Muscle layer of colon (tissue), 2 donors: ENCODE results near the gene CLEC4G.
"Not testable (repeated sequence)": the region's sequence is repeated elsewhere in the genome, so short reads cannot be mapped to it uniquely, and the experiment has no call there.

ENCODE experiments used
- H3K27ac ChIP-seq: one replicate; pipeline ENCODE4 v1.7.0; 2013; ENCODE audit warnings: low read depth, mild to moderate bottlenecking, low read length, moderate library complexity
- H3K27me3 ChIP-seq, 2 donors: one replicate each; pipeline ENCODE4 v1.7.0; 2013; ENCODE audit warnings: low read length in 2 of 2, mild to moderate bottlenecking in 2 of 2; ENCODE audit not compliant: insufficient read depth in 2 of 2, control insufficient read depth in 1 of 2
- H3K36me3 ChIP-seq: one replicate; pipeline ENCODE4 v1.7.0; 2013; ENCODE audit warnings: mild to moderate bottlenecking, low read length; ENCODE audit not compliant: insufficient read depth
- H3K4me1 ChIP-seq: one replicate; pipeline ENCODE4 v1.7.0; 2013; ENCODE audit warnings: mild to moderate bottlenecking, low read length; ENCODE audit not compliant: insufficient read depth
- H3K4me3 ChIP-seq, 2 donors: one replicate each; pipeline ENCODE4 v1.7.0; 2013; ENCODE audit warnings: low read length in 2 of 2, low read depth in 1 of 2, mild to moderate bottlenecking in 1 of 2, moderate library complexity in 1 of 2
- H3K9ac ChIP-seq: one replicate; pipeline ENCODE4 v1.7.0; 2013; ENCODE audit warnings: low read length
- H3K9me3 ChIP-seq: one replicate; pipeline ENCODE4 v1.7.0; 2013; ENCODE audit warnings: mild to moderate bottlenecking, low read length
- donor health status: abdominal sarcoma.
- donor health status: Adenocarcinoma of cecum.

The CLEC4G gene

DNA sequence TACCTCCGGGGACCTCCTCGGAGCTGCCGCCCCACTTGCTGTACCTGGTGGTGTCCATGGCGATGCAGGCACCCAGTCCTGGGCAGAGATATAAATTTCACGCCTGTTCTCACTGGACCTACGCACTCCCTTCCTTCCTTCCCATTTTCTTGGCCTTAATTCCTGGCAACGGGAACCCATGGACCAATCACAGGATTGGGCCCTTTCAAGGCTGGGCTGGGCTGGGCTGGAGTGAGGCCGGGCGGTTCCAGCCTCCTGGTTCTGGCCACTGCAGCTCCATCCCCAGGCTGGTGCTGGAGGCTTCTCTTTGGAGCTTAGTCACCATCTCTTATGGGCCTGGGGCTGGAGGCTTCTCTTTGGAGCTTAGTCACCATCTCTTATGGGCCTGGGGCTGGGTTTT, at the start of gene CLEC4G:
Gene CLEC4G, minus strand, starts transcription at position 66 of the 400 bp plus-strand sequence. Its CDS starts 8 bp downstream, at position 58.
- no peak within 1 kb of the TSS for H3K4me3 ChIP-seq
- H3K27me3 ChIP-seq, result peaks cover 0 to 48% of the 10 kb centered on the region in 2 donors
- H3K9ac ChIP-seq, result no peak within 1 kb of the TSS
- no peaks in the 10 kb centered on the region for H3K36me3 ChIP-seq
- no peaks in the 10 kb centered on the region for H3K9me3 ChIP-seq
- no peak within 1 kb of the TSS for H3K27ac ChIP-seq
- H3K4me1 ChIP-seq, result no peaks in the 10 kb centered on the region

GRCh38 chr19:7781157-7781556, 49.2 kb upstream of the CLEC4G start:
- Histone ChIP-seq H3K27me3 (peaks cover 0 to 4% of the 10 kb centered on the region in 2 donors), H3K4me1 (no peaks in the 10 kb centered on the region), H3K9me3 (no peaks in the 10 kb centered on the region), H3K4me3 (no peak overlapping the region), H3K36me3 (no peaks in the 10 kb centered on the region), H3K27ac (no peak overlapping the region), H3K9ac (no peak overlapping the region)

DNA sequence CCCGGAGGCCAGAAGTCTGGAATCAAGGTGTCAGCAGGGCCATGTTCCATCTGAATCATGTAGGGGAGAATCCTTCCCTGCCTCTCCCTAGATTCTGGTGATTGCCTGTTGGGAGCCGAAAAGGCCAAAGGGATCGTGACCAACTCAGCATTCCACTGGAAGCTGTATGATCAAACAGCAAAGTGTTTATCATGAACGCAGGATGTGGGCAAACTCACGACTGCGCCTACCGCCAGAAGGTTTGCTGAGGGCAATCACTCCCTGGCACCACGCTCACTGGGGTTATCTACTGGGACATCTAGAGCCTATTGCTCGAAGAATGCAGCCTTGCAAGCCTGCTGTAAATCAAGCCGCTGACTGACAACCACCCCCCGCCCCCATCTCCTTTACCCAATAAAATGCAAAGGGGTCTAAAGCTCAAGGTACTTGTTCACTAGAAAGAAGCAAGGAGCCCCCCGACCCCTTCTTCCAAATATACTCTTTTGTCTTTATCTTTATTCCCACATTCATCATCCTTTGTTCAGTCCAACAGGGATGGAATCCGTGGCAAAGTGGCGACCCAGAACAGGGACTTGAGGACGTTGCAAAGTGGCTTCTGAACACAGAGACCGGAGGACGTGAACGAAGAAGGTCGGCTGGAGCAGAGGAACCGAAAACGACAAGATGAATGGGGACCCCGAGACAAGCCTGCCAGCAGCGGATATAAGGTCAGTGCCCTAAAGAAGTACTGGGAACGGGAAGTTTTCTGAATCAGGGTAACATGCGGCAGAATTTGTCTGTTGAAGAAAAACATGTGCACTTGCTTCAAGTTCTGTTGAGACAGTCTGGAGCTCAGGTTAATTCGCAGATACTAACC, 47.9 kb upstream of the CLEC4G start:
- Histone ChIP-seq H3K27ac (no peak overlapping the region), H3K36me3 (no peaks in the 10 kb centered on the region), H3K9ac (no peak overlapping the region), H3K9me3 (no peaks in the 10 kb centered on the region), H3K4me3 (no peak overlapping the region), H3K4me1 (no peaks in the 10 kb centered on the region), H3K27me3 (peaks cover 0 to 4% of the 10 kb centered on the region in 2 donors)

GRCh38 chr19:7778081-7778480, 46.2 kb upstream of the CLEC4G start:
- H3K9me3 ChIP-seq, result no peaks in the 10 kb centered on the region
- no peaks in the 10 kb centered on the region for H3K36me3 ChIP-seq
- no peak overlapping the region for H3K27ac ChIP-seq
- no peak overlapping the region for H3K9ac ChIP-seq
- no peaks in the 10 kb centered on the region for H3K4me1 ChIP-seq
- H3K4me3 ChIP-seq, result no peak overlapping the region
- peaks cover 0 to 4% of the 10 kb centered on the region in 2 donors for H3K27me3 ChIP-seq

DNA sequence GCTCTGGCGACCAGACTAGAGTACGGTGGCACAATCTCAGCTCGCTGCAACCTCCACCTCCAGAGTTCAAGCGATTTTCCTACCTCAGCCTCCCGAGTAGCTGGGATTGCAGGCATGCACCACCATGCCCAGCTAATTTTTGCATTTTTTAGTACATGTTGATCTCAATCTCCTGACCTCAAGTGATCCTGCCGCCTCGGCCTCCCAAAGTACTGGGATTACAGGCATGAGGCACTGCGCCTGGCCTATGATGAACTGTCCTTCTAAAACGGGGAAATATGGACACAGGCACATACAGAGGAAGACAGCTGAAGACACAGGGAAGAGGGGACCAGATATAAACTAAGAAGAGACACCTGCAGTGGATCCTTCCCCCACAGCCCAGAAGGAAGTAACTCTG, 43.9 kb upstream of the CLEC4G start:
- no peaks in the 10 kb centered on the region for H3K36me3 ChIP-seq
- H3K9ac ChIP-seq, result no peak overlapping the region
- no peak overlapping the region for H3K27ac ChIP-seq
- H3K4me1 ChIP-seq, result no peaks in the 10 kb centered on the region
- H3K27me3 ChIP-seq, result no peaks in the 10 kb centered on the region
- H3K9me3 ChIP-seq, result no peaks in the 10 kb centered on the region
- H3K4me3 ChIP-seq, result no peak overlapping the region

GRCh38 chr19:7773841-7774240, 41.9 kb upstream of the CLEC4G start:
- H3K36me3 ChIP-seq, result no peaks in the 10 kb centered on the region
- H3K9ac ChIP-seq, result no peak overlapping the region
- H3K4me3 ChIP-seq, result no peak overlapping the region
- H3K27me3 ChIP-seq, result no peaks in the 10 kb centered on the region
- H3K27ac ChIP-seq, result no peak overlapping the region
- no peaks in the 10 kb centered on the region for H3K4me1 ChIP-seq
- H3K9me3 ChIP-seq, result no peaks in the 10 kb centered on the region

DNA sequence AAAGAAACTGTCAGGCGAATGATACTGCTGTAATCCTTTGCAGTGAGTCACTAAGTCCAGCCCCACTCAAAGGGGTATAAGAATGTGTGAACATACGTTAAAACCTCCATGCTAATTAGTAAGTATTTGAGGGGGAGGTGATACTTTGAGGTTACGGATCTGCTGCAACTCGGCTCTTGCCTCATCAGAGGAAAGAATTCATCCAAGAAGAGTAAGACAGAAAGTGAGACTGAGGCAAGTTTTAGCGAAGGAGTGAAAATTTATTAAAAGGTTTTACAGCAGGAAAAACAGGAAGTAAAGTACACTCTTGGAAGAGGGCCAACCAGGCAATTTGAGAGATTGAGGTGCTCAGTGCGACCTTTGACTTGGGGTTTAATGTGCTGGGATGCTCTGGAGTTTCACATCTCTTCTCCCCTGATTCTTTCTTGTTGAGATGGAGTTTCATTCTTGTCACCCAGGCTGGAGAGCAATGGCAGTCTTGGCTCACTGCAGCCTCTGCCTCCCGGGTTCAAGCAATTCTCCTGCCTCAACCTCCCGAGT, 40.9 kb upstream of the CLEC4G start:
- Histone ChIP-seq H3K27ac (no peak overlapping the region), H3K9ac (no peak overlapping the region), H3K27me3 (no peaks in the 10 kb centered on the region), H3K4me3 (no peak overlapping the region), H3K4me1 (no peaks in the 10 kb centered on the region), H3K9me3 (no peaks in the 10 kb centered on the region), H3K36me3 (no peaks in the 10 kb centered on the region)

GRCh38 chr19:7771072-7771471, 39.2 kb upstream of the CLEC4G start:
- H3K9ac ChIP-seq, result no peak overlapping the region
- H3K27me3 ChIP-seq, result no peaks in the 10 kb centered on the region
- no peaks in the 10 kb centered on the region for H3K4me1 ChIP-seq
- no peaks in the 10 kb centered on the region for H3K9me3 ChIP-seq
- H3K4me3 ChIP-seq, result no peak overlapping the region
- no peak overlapping the region for H3K27ac ChIP-seq
- H3K36me3 ChIP-seq, result no peaks in the 10 kb centered on the region

- no peak overlapping the region for H3K27ac ChIP-seq
- no peaks in the 10 kb centered on the region for H3K27me3 ChIP-seq
- no peaks in the 10 kb centered on the region for H3K36me3 ChIP-seq
- H3K4me3 ChIP-seq, result no peak overlapping the region
- no peaks in the 10 kb centered on the region for H3K9me3 ChIP-seq
- H3K9ac ChIP-seq, result no peak overlapping the region
- no peaks in the 10 kb centered on the region for H3K4me1 ChIP-seq
These were observed 37.3 kb upstream of the CLEC4G start for GRCh38 chr19:7769171-7769570.

DNA sequence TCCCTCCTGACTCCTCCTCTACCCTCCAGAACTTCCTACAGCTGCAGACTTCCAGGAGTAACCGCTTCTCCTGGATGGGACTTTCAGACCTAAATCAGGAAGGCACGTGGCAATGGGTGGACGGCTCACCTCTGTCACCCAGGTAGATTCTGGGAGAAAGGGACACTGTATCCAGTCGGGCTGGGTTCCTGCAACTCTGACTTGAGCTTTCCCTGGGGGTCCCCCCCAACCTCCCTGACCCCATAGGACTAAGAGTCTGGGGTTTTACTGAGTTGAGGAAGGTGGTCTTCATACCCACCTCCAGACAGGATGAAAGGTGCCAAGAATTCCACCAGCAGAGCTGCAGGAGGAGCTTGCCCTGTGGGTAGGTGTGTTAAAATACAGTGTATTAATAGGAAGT, 35.6 kb upstream of the CLEC4G start:
- no peaks in the 10 kb centered on the region for H3K27me3 ChIP-seq
- H3K27ac ChIP-seq, result no peak overlapping the region
- H3K4me3 ChIP-seq, result no peak overlapping the region
- H3K9me3 ChIP-seq, result no peaks in the 10 kb centered on the region
- no peak overlapping the region for H3K9ac ChIP-seq
- no peaks in the 10 kb centered on the region for H3K4me1 ChIP-seq
- no peaks in the 10 kb centered on the region for H3K36me3 ChIP-seq

DNA sequence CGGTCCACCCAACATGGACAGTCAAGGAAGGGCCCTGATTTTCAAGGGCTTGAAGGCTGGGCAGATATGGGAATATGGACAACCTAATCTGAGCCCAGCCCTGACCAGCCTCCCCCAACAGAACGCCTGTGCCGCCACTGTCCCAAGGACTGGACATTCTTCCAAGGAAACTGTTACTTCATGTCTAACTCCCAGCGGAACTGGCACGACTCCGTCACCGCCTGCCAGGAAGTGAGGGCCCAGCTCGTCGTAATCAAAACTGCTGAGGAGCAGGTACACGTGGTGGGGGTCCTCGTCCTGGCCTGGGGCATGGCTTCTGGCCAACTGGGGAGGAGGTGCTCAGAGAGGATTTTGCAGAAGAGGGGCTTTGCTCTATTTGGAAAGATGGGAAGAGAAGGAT, 34.6 kb upstream of the CLEC4G start:
- H3K36me3 ChIP-seq, result no peaks in the 10 kb centered on the region
- H3K27me3 ChIP-seq, result no peaks in the 10 kb centered on the region

GRCh38 chr19:7765043-7765442, 33.1 kb upstream of the CLEC4G start:
- not testable (repeated sequence) for H3K27me3 ChIP-seq, H3K4me3 ChIP-seq, H3K4me1 ChIP-seq, H3K9ac ChIP-seq, H3K27ac ChIP-seq, H3K9me3 ChIP-seq, H3K36me3 ChIP-seq

More for the DNA sequence above, 34.6 kb upstream of the CLEC4G start:
- no peaks in the 10 kb centered on the region for H3K9me3 ChIP-seq
- H3K4me1 ChIP-seq, result no peaks in the 10 kb centered on the region
- no peak overlapping the region for H3K27ac ChIP-seq
- H3K9ac ChIP-seq, result no peak overlapping the region
- no peak overlapping the region for H3K4me3 ChIP-seq
